Right cardiac atrium (tissue), 5 donors: ENCODE results near the gene ZMYND15. TPM values are rescaled to one million over a fixed set of nuclear protein-coding genes. Genes with fewer than 3 reads are reported as not detected.
A peak's percentile ranks its signal among the peaks of the same experiment; 100 is the strongest.

Experiments used
- ATAC-seq, 2 donors: fragments of 200-7000 bp; cut with Tn5 transposase; one replicate each; pipeline versions ENCODE4 v1.8.0 to v1.9.1; 2020; ENCODE audit warnings: moderate library complexity in 2 of 2, mild to moderate bottlenecking in 1 of 2
- DNase-seq, 3 donors: peaks; one replicate each; pipeline ENCODE4 v3.0.0-alpha.2; 2020
- H3K27ac ChIP-seq: one replicate; pipeline ENCODE4 v1.5.1; 2013; ENCODE audit warnings: mild to moderate bottlenecking, low read length, control low read depth, moderate library complexity
- H3K27me3 ChIP-seq: one replicate; pipeline ENCODE4 v1.6.1; 2013; ENCODE audit not compliant: control insufficient read depth, insufficient read depth
- H3K4me1 ChIP-seq: one replicate; pipeline ENCODE4 v1.6.1; 2013; ENCODE audit warnings: low read length; ENCODE audit not compliant: control insufficient read depth, insufficient read depth
- H3K4me3 ChIP-seq: one replicate; pipeline ENCODE4 v1.5.1; 2013; ENCODE audit warnings: low read length, control low read depth
- H3K9me3 ChIP-seq: one replicate; pipeline ENCODE4 v1.6.1; 2013; ENCODE audit warnings: low read length; ENCODE audit not compliant: control insufficient read depth
- WGBS: extraction: QIAGEN DNeasy Blood & Tissue Kit; methylation state at CpG from one replicate; pipeline ENCODE4 v1.1.7; 2013; 5-methylcytosine and 5-hydroxymethylcytosine counted together
- intact Hi-C, 4 donors: fragments of 100-400 bp; cut with DNase I; formaldehyde crosslinking; loops; one replicate each; pipeline versions ENCODE4 v1.11.0 to v1.14.0; 2022 to 2023
- polyA plus RNA-seq: library from polyadenylated mRNA; stranded (reverse); fragments of 200-250 nt; gene quantifications from one replicate; pipeline ENCODE4 v1.2.3, GENCODE V29; 2013
- total RNA-seq, 4 donors: library from RNA; stranded (reverse); fragmentation: NEBNext Ultra II Directional; extraction: Animal tissue kit (Norgen Biotek cat#: 25700); gene quantifications; one replicate each; pipeline ENCODE4 v1.2.1, GENCODE V29; 2021
- donor health status: healthy with polysubstance abuse.
- donor health status: DM: no; HTN: yes; CAD: no.
- donor health status: DM: no; HTN: no; CAD: no.
- donor health status: DM: no; HTN: yes; CAD: no; lungs with severe emphysema.
- donor health status: DM: yes; HTN: yes; CAD: no.

The ZMYND15 gene
- total and polyA plus RNA-seq, 5 donors = 0.20 to 0.53 (median 0.26) TPM

DNA sequence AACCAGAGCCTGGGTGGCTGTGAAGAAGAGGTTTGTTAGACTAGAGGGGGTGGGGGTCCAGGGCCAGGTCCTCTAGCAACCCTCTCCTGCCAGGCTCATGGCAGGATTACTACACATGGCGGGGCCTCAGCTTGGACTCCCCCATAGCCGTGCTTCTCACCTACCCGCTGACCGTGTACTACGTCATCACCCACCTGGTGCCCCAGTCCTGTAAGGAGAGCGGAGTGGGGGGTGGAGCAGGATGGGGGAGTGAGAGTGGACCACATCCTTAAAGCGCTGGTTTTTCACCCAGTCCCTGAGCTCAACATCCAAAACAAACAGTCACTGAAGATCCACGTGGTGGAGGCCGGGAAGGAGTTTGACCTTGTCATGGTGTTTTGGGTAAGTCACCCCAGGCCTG, 4.3 kb downstream of the ZMYND15 start:
- no peak for ATAC-seq
- DNase-seq = no peak
- no peaks in the 10 kb centered on the region for H3K27me3 ChIP-seq
- no peaks in the 10 kb centered on the region for H3K9me3 ChIP-seq
- intact Hi-C loops = no loop called here
- 89% methylated on average over 9 of the region's 9 CpGs for WGBS
- H3K27ac ChIP-seq = no peak overlapping the region
- H3K4me1 ChIP-seq = peaks cover 5% of the 10 kb centered on the region
- H3K4me3 ChIP-seq = no peak overlapping the region

DNA sequence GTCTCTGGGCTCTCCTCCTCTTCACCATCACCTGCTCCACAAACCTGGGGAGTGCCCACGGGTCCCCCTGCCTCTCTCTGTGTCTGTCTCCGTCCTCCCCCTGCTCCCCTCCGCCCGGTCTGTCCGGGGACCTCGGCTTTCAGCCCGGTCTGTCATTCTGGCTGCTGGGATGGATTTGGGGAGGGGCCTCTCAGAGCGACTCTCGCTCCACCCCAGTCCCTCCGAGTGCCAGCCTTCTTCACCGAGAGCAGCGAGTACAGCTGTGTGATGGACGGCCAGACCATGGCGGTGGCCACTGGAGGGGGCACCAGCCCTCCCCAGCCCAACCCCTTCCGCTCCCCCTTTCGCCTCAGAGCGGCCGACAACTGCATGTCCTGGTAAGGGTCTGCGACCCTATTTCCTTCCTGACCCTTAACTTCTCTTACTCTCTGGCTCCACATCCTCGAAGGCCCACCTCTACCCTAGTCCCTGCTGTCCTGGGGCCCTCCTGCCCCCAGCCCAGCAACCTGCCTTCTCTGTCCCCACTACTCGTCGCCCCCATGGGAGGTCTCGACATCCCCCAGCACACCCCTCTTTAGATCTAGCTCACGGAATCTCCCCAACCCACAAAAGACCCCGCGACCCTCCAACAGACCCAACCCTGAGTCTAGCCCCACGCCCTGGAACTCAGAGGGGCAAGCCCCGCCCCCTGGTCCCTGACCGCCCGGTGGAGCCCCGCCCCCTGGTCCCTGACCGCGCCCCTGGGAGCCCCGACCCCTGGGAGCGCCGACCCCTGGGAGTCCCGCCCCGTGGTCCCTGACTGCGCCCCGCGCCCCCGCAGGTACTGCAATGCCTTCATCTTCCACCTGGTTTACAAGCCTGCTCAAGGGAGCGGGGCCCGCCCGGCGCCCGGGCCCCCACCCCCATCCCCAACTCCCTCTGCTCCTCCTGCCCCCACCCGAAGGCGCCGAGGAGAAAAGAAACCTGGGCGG, 5.7 kb downstream of the ZMYND15 start:
- ATAC-seq = peak; percentile 18 to 35

DNA sequence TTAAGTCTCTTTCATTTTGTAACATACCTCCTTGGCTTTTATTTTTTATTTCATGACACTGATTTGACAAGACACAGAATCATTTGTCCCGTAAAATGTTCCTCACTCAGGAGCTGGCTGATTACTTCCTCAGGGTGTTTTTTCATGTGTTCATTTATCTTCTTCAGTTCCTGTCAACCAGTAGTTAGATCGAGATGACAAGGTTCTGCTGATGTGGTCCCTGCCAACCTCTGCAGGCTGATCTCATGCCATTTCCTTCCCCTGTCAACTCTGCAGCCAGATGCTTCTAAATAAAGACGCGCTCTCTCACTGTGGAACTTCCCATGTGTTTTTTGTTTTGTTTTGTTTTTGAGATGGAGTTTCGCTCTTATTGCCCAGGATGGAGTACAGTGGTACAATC, 8.2 kb downstream of the ZMYND15 start:
- peaks cover 2% of the 10 kb centered on the region for H3K4me1 ChIP-seq
- H3K27ac ChIP-seq = no peak overlapping the region
- H3K9me3 ChIP-seq = no peaks in the 10 kb centered on the region
- intact Hi-C loops = no loop called here
- 18% methylated on average over 5 of the region's 5 CpGs for WGBS
- no peak for DNase-seq
- ATAC-seq = peak; percentile 48 to 49
- no peaks in the 10 kb centered on the region for H3K27me3 ChIP-seq
- H3K4me3 ChIP-seq = no peak overlapping the region

More for the DNA sequence above, 5.7 kb downstream of the ZMYND15 start:
- intact Hi-C loops = no loop called here
- Histone ChIP-seq H3K4me3 (no peak overlapping the region), H3K27ac (no peak overlapping the region), H3K4me1 (peaks cover 2% of the 10 kb centered on the region), H3K9me3 (no peaks in the 10 kb centered on the region), H3K27me3 (no peaks in the 10 kb centered on the region)
- DNase-seq = peak in 1 of 3 donors; percentile 62
- WGBS = 15% methylated on average over 51 of the region's 51 CpGs

DNA sequence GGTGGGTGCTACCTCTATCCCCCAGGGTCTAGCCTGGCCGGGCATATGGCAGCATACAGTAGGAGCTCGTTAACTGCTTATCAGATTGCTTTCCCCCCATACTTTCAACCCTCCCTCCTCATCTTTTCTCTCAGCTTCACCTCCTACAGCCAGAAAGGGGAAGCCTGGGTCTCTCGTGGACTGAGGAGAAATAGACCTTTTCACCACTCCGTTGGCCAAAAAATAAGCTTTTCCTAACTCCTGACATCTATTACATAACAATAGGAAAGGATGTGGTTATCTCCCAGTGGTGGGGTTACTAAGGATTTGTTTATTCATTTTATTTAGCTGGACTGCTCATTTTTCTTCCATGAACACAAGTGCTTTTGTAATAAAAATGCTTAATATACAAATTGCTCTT, 9.1 kb downstream of the ZMYND15 start:
- Histone ChIP-seq H3K27ac (no peak overlapping the region), H3K9me3 (no peaks in the 10 kb centered on the region)
- ATAC-seq = no peak

DNA sequence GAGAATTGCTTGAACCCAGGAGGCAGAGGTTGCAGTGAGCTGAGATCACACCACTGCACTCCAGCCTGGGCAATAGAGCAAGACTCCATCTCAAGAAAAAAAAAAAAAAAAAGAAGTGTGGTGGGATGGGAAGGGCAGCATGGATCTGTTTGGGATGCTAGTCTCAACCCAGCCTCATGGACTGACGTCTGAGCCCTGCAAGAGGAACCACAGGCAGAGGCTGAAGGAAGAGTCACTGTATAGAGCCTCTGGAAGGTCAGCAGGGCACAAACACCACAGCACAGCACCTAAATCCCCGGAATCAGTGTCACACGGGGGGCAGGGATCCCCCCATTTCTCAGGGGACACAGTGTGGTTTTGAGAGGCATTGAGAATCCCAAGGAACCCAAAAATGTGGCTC, 11.0 kb downstream of the ZMYND15 start:
- no peak overlapping the region for H3K27ac ChIP-seq
- intact Hi-C loops = no loop called here
- no peaks in the 10 kb centered on the region for H3K9me3 ChIP-seq
- H3K4me3 ChIP-seq = no peak overlapping the region
- ATAC-seq (no peak), DNase-seq (no peak)
- no peaks in the 10 kb centered on the region for H3K4me1 ChIP-seq
- H3K27me3 ChIP-seq = no peaks in the 10 kb centered on the region
- 36% methylated on average over 3 of the region's 3 CpGs for WGBS

More for the DNA sequence above, 9.1 kb downstream of the ZMYND15 start:
- intact Hi-C loops = no loop called here
- H3K27me3 ChIP-seq = no peaks in the 10 kb centered on the region
- peaks cover 2% of the 10 kb centered on the region for H3K4me1 ChIP-seq
- no peak for DNase-seq
- WGBS = 35% methylated on average over 4 of the region's 4 CpGs
- H3K4me3 ChIP-seq = no peak overlapping the region

DNA sequence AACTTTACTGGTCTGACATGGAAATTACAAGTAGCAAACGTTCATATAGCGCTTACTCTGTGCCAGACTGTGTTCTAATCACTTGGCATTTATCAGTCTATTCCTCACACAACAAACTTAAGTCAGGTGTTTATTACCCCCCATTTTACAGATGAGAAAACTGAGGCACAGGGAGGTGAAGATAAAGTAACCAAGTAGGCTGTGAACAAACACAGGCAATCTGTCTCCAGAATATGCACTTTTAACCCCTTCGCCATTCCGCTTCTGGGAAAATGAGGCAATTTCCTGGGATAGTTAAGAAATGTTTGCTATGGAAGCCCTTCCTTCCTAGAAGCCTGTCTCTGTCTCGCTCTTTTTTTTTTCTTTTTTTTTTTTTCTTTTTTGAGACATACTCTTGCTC, 12.3 kb downstream of the ZMYND15 start:
- Histone ChIP-seq H3K4me3 (no peak overlapping the region), H3K27me3 (no peaks in the 10 kb centered on the region), H3K4me1 (no peaks in the 10 kb centered on the region), H3K9me3 (no peaks in the 10 kb centered on the region), H3K27ac (no peak overlapping the region)
- 60% methylated on average over 5 of the region's 5 CpGs for WGBS
- intact Hi-C loops = no loop called here
- ATAC-seq = no peak
- DNase-seq = no peak

DNA sequence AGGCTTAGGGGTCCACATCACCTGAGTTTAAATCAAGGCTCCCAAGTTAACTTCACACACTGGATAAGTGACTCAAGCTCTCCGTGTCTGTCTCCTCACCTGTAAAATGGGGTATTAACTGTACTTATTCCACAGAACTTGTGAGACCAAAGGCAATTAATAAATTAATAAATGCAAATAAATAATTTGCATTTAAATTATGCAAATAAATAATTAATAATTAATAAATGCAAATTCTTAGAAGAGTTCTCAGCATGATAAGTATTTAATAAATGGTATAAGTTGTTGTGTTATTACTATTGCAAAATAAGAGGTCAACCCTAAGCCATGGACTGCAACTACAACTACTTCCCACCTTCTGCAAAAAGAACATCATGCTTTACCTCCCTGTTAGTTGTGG, 13.8 kb downstream of the ZMYND15 start:
- no peaks in the 10 kb centered on the region for H3K27me3 ChIP-seq
- WGBS = 88% methylated on average over 1 of the region's 1 CpG
- H3K4me1 ChIP-seq = no peaks in the 10 kb centered on the region
- no peak overlapping the region for H3K4me3 ChIP-seq
- DNase-seq (no peak), ATAC-seq (no peak)
- intact Hi-C loops = no loop called here
- no peaks in the 10 kb centered on the region for H3K9me3 ChIP-seq
- H3K27ac ChIP-seq = no peak overlapping the region

DNA sequence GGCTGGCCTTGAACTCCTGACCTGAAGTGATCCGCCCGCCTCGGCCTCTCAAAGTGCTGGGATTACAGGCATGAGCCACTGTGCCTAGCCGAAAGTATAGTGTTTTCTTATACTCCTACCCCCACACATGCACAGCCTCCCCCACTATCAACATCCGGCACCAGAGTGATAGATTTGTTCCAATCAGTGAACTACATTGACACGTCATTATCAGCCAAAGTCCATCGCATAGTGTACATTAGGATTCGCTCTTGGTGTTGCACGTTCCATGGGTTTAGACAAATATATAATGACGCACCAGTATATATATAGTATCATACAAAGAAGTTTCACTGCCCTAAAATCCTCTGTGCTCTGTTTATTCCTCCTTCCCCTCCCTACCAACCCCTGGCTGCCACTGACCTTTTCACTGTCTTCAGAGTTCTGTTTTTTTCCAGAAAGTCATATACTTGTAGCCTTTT, 20.2 kb downstream of the ZMYND15 start:
- WGBS = 57% methylated on average over 10 of the region's 10 CpGs
- Histone ChIP-seq H3K27ac (no peak overlapping the region), H3K4me1 (no peaks in the 10 kb centered on the region), H3K9me3 (no peaks in the 10 kb centered on the region), H3K4me3 (no peak overlapping the region), H3K27me3 (no peaks in the 10 kb centered on the region)
- peak in 1 of 2 donors; percentile 28 for ATAC-seq
- no peak for DNase-seq
- intact Hi-C loops = no loop called here

DNA sequence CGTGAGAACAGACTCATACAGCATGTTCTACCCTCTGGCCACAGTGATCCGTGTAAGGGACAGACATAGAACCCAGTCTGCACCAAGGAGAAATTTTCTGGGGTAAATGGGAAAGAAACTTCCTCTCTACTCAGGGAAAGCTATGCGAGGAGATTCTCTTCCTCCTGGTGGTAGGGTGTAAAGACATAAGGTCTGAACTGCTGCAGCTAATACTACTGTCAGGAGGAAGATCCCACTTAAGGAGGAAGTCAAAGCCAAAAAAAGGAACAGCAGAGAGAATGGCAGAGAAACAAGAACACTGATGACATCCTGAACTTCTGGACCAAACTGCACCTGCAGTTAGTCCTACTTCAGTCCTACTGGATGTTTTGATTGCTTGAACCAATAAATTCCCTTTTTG, 25.0 kb downstream of the ZMYND15 start:
- intact Hi-C loops = no loop called here
- no peaks in the 10 kb centered on the region for H3K27me3 ChIP-seq
- H3K27ac ChIP-seq = no peak overlapping the region
- ATAC-seq = peak in 1 of 2 donors; percentile 52
- no peak overlapping the region for H3K4me3 ChIP-seq
- no peaks in the 10 kb centered on the region for H3K9me3 ChIP-seq
- 65% methylated on average over 3 of the region's 3 CpGs for WGBS
- H3K4me1 ChIP-seq = no peaks in the 10 kb centered on the region
- DNase-seq = no peak

DNA sequence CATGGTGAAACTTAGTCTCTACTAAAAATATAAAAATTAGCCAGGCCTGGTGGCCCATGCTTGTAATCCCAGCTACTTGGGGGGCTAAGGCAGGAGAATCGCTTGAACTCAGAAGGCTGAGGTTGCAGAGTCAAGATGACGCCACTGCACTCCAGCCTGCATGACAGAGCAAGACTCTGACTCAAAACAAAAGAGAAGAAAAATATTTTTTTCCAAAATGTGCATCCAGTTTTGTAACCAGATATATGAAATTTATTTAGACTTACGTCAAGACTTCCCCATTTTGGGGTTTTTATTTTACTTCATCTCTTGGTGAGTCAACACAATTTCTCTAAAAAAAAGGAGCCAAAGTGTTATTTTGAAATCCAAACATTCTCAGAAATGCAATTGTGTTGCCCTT, 26.6 kb downstream of the ZMYND15 start:
- H3K27me3 ChIP-seq = no peaks in the 10 kb centered on the region
- H3K27ac ChIP-seq = no peak overlapping the region
- DNase-seq (peak in 1 of 3 donors; percentile 65), ATAC-seq (peak in 1 of 2 donors; percentile 26)
- intact Hi-C loops = no loop called here
- 73% methylated on average over 3 of the region's 3 CpGs for WGBS
- H3K4me3 ChIP-seq = no peak overlapping the region
- no peaks in the 10 kb centered on the region for H3K9me3 ChIP-seq
- no peaks in the 10 kb centered on the region for H3K4me1 ChIP-seq

DNA sequence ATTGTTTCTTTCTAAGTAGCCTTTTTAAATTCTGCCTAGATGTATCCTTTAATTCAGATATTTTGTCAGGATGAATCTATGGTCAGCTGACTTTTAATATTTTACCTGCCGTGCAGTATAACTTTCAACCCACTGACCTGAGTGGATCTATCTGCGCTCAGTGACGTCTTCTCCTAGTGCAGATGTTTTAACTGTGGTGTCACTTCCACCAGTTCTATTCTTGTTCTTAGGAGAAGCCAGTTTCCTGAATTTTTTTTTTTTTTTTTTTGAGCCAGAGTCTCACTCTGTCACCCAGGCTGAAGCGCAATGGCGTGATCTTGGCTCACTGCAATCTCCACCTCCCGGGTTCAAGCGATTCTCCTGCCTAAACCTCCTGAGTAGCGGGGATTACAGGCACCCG, 27.1 kb downstream of the ZMYND15 start:
- no peaks in the 10 kb centered on the region for H3K4me1 ChIP-seq
- 70% methylated on average over 9 of the region's 9 CpGs for WGBS
- no peaks in the 10 kb centered on the region for H3K9me3 ChIP-seq
- DNase-seq = no peak
- intact Hi-C loops = no loop called here
- ATAC-seq = peak in 1 of 2 donors; percentile 26
- H3K4me3 ChIP-seq = no peak overlapping the region
- no peaks in the 10 kb centered on the region for H3K27me3 ChIP-seq
- H3K27ac ChIP-seq = no peak overlapping the region
